ENCODE data around the gene NPTN.

DNA sequence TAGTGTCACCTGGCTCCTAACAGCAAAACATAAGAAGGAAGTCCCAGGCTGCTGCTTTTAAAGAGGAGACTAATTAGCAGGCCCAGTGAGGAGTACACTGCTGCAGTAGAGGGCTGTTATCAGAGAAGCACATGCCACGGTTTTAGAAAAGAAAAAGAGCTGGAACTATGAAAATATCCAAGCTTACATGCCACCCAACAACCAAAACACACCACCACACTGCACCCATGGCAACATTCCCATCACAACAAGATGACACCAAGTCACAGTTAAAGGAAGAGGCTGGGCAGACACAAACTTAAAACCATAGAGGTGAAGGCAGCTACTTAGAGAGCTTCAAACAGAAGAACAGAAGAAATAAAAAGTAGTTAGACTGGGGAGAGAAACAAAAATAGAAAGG lies 37.0 kb downstream of the NPTN start:
- TF ChIP-seq, protein P1, sequence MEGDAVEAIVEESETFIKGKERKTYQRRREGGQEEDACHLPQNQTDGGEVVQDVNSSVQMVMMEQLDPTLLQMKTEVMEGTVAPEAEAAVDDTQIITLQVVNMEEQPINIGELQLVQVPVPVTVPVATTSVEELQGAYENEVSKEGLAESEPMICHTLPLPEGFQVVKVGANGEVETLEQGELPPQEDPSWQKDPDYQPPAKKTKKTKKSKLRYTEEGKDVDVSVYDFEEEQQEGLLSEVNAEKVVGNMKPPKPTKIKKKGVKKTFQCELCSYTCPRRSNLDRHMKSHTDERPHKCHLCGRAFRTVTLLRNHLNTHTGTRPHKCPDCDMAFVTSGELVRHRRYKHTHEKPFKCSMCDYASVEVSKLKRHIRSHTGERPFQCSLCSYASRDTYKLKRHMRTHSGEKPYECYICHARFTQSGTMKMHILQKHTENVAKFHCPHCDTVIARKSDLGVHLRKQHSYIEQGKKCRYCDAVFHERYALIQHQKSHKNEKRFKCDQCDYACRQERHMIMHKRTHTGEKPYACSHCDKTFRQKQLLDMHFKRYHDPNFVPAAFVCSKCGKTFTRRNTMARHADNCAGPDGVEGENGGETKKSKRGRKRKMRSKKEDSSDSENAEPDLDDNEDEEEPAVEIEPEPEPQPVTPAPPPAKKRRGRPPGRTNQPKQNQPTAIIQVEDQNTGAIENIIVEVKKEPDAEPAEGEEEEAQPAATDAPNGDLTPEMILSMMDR (IDR thresholded peaks at IDR 0.05) = no peak
- TF ChIP-seq POLR2A (IDR thresholded peaks at IDR 0.05) = no peak
